GM23248 (cell line): ENCODE data around the gene GIPC2. TPM values are rescaled to one million over a fixed set of nuclear protein-coding genes. Genes with fewer than 3 reads are reported as not detected.

Experiments used
- DNase-seq: peaks from one replicate; pipeline ENCODE4 v3.0.0-alpha.2; 2015
- H2AFZ ChIP-seq: fragments of 200-600 bp; sonication (generic); 2 replicates; pipeline ENCODE4 v1.6.1; 2016; ENCODE audit warnings: antibody characterized with exemption
- H3F3A ChIP-seq: fragments of 200-600 bp; sonication (generic); 2 replicates; pipeline ENCODE4 v1.6.1; 2016; ENCODE audit warnings: mild to moderate bottlenecking, antibody characterized with exemption, mixed run types; ENCODE audit not compliant: insufficient read depth
- H3K27ac ChIP-seq: fragments of 200-600 bp; sonication (generic); 2 replicates; pipeline ENCODE4 v1.5.1; 2016; ENCODE audit warnings: mild to moderate bottlenecking
- H3K27me3 ChIP-seq: fragments of 200-600 bp; sonication (generic); replicated peaks from 2 replicates; pipeline ENCODE4 v1.6.1; 2016; ENCODE audit warnings: mild to moderate bottlenecking; ENCODE audit not compliant: insufficient read depth
- H3K36me3 ChIP-seq: fragments of 200-600 bp; sonication (generic); 2 replicates; pipeline ENCODE4 v1.6.1; 2016; ENCODE audit warnings: low read depth, mild to moderate bottlenecking
- H3K4me1 ChIP-seq: fragments of 200-600 bp; sonication (generic); 2 replicates; pipeline ENCODE4 v1.6.1; 2016; ENCODE audit warnings: mild to moderate bottlenecking; ENCODE audit not compliant: insufficient read depth
- H3K4me2 ChIP-seq: fragments of 200-600 bp; sonication (generic); one replicate; pipeline ENCODE4 v1.6.1; 2016; ENCODE audit warnings: mild to moderate bottlenecking; ENCODE audit not compliant: unreplicated experiment
- H3K4me3 ChIP-seq: fragments of 200-600 bp; sonication (generic); 2 replicates; pipeline ENCODE4 v1.5.1; 2016; ENCODE audit warnings: mild to moderate bottlenecking
- H3K79me2 ChIP-seq: fragments of 200-600 bp; sonication (generic); 2 replicates; pipeline ENCODE4 v1.6.1; 2016; ENCODE audit warnings: mild to moderate bottlenecking; ENCODE audit not compliant: insufficient read depth
- H3K9ac ChIP-seq: fragments of 200-600 bp; sonication (generic); 2 replicates; pipeline ENCODE4 v1.6.1; 2016; ENCODE audit warnings: mild to moderate bottlenecking
- H3K9me2 ChIP-seq: fragments of 200-600 bp; sonication (generic); 2 replicates; pipeline ENCODE4 v1.6.1; 2016; ENCODE audit warnings: mixed run types, mild to moderate bottlenecking, moderate library complexity; ENCODE audit not compliant: insufficient read depth
- H3K9me3 ChIP-seq: fragments of 200-600 bp; sonication (generic); one replicate; pipeline ENCODE4 v1.6.1; 2017; ENCODE audit warnings: low read depth
- H4K20me1 ChIP-seq: fragments of 200-600 bp; sonication (generic); 2 replicates; pipeline ENCODE4 v1.6.0; 2016; ENCODE audit not compliant: insufficient read depth
- EZH2 ChIP-seq: fragments of 200-600 bp; sonication (generic); IDR thresholded peaks from 2 replicates; pipeline ENCODE4 v1.6.1; 2018; ENCODE audit warnings: antibody characterized with exemption, mild to moderate bottlenecking; ENCODE audit not compliant: insufficient read depth, poor library complexity, severe bottlenecking
- EZH2phosphoT487 ChIP-seq: fragments of 200-600 bp; sonication (generic); IDR thresholded peaks from 2 replicates; pipeline ENCODE4 v1.6.1; 2018; ENCODE audit warnings: antibody characterized with exemption, moderate library complexity, mild to moderate bottlenecking, low read depth; ENCODE audit not compliant: insufficient read depth
- WGBS, 2 experiments: methylation state at CpG; one replicate each; pipeline ENCODE4 v1.1.6; 2015 to 2017; ENCODE audit warnings: low lambda C conversion rate in 2 of 2, low coverage in 1 of 2; ENCODE audit errors: missing lambda C conversion rate in 2 of 2; 5-methylcytosine and 5-hydroxymethylcytosine counted together
- in situ Hi-C: fragments of 300-500 bp; cut with MboI; formaldehyde crosslinking; loops from 2 replicates; pipeline ENCODE4 v1.15.0; 2020
- polyA plus RNA-seq: library from polyadenylated mRNA; unstranded; fragments of >200 nt; fragmentation: Nextera tagmentation; extraction: Ambion mirVana; gene quantifications from 2 replicates; pipeline ENCODE4 v1.2.1, GENCODE V29; 2016
- total RNA-seq: library from RNA; depleted of rRNA; stranded (reverse); fragments of >200 nt; shearing (Covaris generic); gene quantifications from 2 replicates; pipeline ENCODE4 v1.2.3, GENCODE V29; 2014

Gene GIPC2
- total and polyA plus RNA-seq, 2 experiments from 2014 or later = 0.32 to 0.68 TPM

GRCh38 chr1:78032996-78033796 lies 12.6 kb upstream of the GIPC2 start:
- Histone ChIP-seq H3F3A (no peaks in the 10 kb centered on the region), H3K9me3 (no peaks in the 10 kb centered on the region), H3K4me2 (no peak overlapping the region), H3K4me1 (no peaks in the 10 kb centered on the region), H3K27ac (no peak overlapping the region), H4K20me1 (no peaks in the 10 kb centered on the region), H3K9ac (no peak overlapping the region), H3K36me3 (no peaks in the 10 kb centered on the region), H2AFZ (no peak overlapping the region), H3K9me2 (no peaks in the 10 kb centered on the region; the same call in 1 of the 2 replicates), H3K4me3 (no peak overlapping the region), H3K79me2 (no peaks in the 10 kb centered on the region), H3K27me3 (no peaks in the 10 kb centered on the region)
- WGBS, 2 experiments = 84 to 86% methylated on average over 4 of the region's 4 CpGs
- peak; percentile 31 for DNase-seq
- in situ Hi-C loops = no loop called here
- TF ChIP-seq EZH2phosphoT487 (no peak), EZH2 (no peak)

GRCh38 chr1:78033797-78034172 lies 12.0 kb upstream of the GIPC2 start:
- WGBS, 2 experiments = 95 to 97% methylated on average over 3 of the region's 3 CpGs
- in situ Hi-C loops = no loop called here
- no peaks in the 10 kb centered on the region for H3K36me3 ChIP-seq
- no peak overlapping the region for H2AFZ ChIP-seq
- no peak overlapping the region for H3K4me3 ChIP-seq
- H3F3A ChIP-seq = no peaks in the 10 kb centered on the region
- H3K27ac ChIP-seq = no peak overlapping the region
- TF ChIP-seq EZH2phosphoT487 (no peak), EZH2 (no peak)
- H3K79me2 ChIP-seq = no peaks in the 10 kb centered on the region
- H3K4me2 ChIP-seq = no peak overlapping the region
- no peak overlapping the region for H3K9ac ChIP-seq
- no peaks in the 10 kb centered on the region for H3K4me1 ChIP-seq
- H3K27me3 ChIP-seq = no peaks in the 10 kb centered on the region
- DNase-seq = no peak
- no peaks in the 10 kb centered on the region for H3K9me3 ChIP-seq
- no peaks in the 10 kb centered on the region; the same call in 1 of the 2 replicates for H3K9me2 ChIP-seq
- no peaks in the 10 kb centered on the region for H4K20me1 ChIP-seq

GRCh38 chr1:78035121-78035520 lies 10.6 kb upstream of the GIPC2 start:
- no peak overlapping the region for H3K4me3 ChIP-seq
- H3K4me2 ChIP-seq = no peak overlapping the region
- TF ChIP-seq EZH2phosphoT487 (no peak), EZH2 (no peak)
- 97% methylated on average over 2 of the region's 2 CpGs for WGBS, 2 experiments
- no peaks in the 10 kb centered on the region; the same call in 1 of the 2 replicates for H3K9me2 ChIP-seq
- in situ Hi-C loops = no loop called here
- H3K79me2 ChIP-seq = no peaks in the 10 kb centered on the region
- no peaks in the 10 kb centered on the region for H3K36me3 ChIP-seq
- peak; percentile 19 for DNase-seq
- no peaks in the 10 kb centered on the region for H3F3A ChIP-seq
- H3K27me3 ChIP-seq = no peaks in the 10 kb centered on the region
- H4K20me1 ChIP-seq = no peaks in the 10 kb centered on the region
- no peak overlapping the region for H3K9ac ChIP-seq
- H3K4me1 ChIP-seq = no peaks in the 10 kb centered on the region
- no peak overlapping the region for H3K27ac ChIP-seq
- H3K9me3 ChIP-seq = no peaks in the 10 kb centered on the region
- H2AFZ ChIP-seq = no peak overlapping the region

- Histone ChIP-seq H2AFZ (no peak overlapping the region), H3K4me3 (no peak overlapping the region), H3K36me3 (no peaks in the 10 kb centered on the region), H3K4me2 (no peak overlapping the region), H3F3A (no peaks in the 10 kb centered on the region), H3K9me3 (no peaks in the 10 kb centered on the region), H3K79me2 (no peaks in the 10 kb centered on the region), H3K9ac (no peak overlapping the region), H3K9me2 (no peaks in the 10 kb centered on the region), H4K20me1 (no peaks in the 10 kb centered on the region), H3K27me3 (no peaks in the 10 kb centered on the region), H3K27ac (no peak overlapping the region), H3K4me1 (no peaks in the 10 kb centered on the region)
- DNase-seq = no peak
- in situ Hi-C loops = no loop called here
- TF ChIP-seq EZH2phosphoT487 = no peak
- TF ChIP-seq EZH2 = no peak
- 69 to 75% methylated on average over 5 of the region's 5 CpGs for whole genome bisulfite sequencing, 2 experiments
These were observed 9.3 kb upstream of the GIPC2 start for GRCh38 chr1:78036450-78036849.
